Measurements from ENCODE around the gene SET. TPM values are rescaled to one million over a fixed set of nuclear protein-coding genes. Genes with fewer than 3 reads are reported as not detected.

The SET gene
- polyA plus RNA-seq, 1 of the 3 experiments (the other 2 are of a cell fraction) = 64.6 TPM

- Histone ChIP-seq H2AFZ (ENCODE audit: low read depth) (peak overlapping the region; percentile 79), H3K79me2 (ENCODE audit: insufficient read depth) (no peaks in the 10 kb centered on the region), H3F3A (replicated peaks; ENCODE audit: insufficient read depth) (peaks cover 6% of the 10 kb centered on the region), H3K4me2 (peak overlapping the region; percentile 84), H3K9me3 (no peaks in the 10 kb centered on the region), H3K4me1 (ENCODE audit: control insufficient read depth in 1 of 2, insufficient read depth in 2 of 2, low read depth in 1 of 2, low read length in 1 of 2) (peaks cover 0 to 15% of the 10 kb centered on the region in 2 experiments; a peak in 1 of 4 replicates), H3K9me2 (no peaks in the 10 kb centered on the region), H3K36me3 (replicated peaks in 1 of 2; ENCODE audit: control insufficient read depth in 1 of 2, insufficient read depth in 2 of 2, low read length in 1 of 2) (peaks cover 0 to 7% of the 10 kb centered on the region in 2 experiments), H4K20me1 (ENCODE audit: insufficient read depth) (no peaks in the 10 kb centered on the region), H3K9ac (peak overlapping the region; percentile 55), H3K4me3 (ENCODE audit: low read depth in 2 of 2, low read length in 1 of 2) (peak overlapping the region; percentile 70 to 75), H3K27me3 (ENCODE audit: insufficient read depth) (no peaks in the 10 kb centered on the region), H3K27ac (ENCODE audit: low read depth in 2 of 2, low read length in 1 of 2) (peak overlapping the region; percentile 25 to 69; a peak in 3 of 4 replicates)
- ChIA-PET POLR2A (interaction anchor here (1.4 kb wide), 2 partner anchors 17 to 122 kb away, joined by 3 to 4 read pairs; no protein-coding TSS in a partner anchor), CTCF (interaction anchor here (1.1 to 1.9 kb wide), 4 partner anchors 11 to 107 kb away, joined by 3 to 12 read pairs (median 3); partner anchors contain the start of genes PKN3 and SPOUT1)
- no peak for DNase-seq
- TF ChIP-seq MAX (IDR thresholded peaks at IDR 0.05; ENCODE audit: low read depth) = no peak
- no peak for TF ChIP-seq NFIC (IDR thresholded peaks at IDR 0.05; ENCODE audit: borderline replicate concordance)
- TF ChIP-seq FOXJ3 (CRISPR knock-in tag; IDR thresholded peaks at IDR 0.05) = no peak
- no peak for TF ChIP-seq CHD2 (IDR thresholded peaks at IDR 0.05; ENCODE audit: low read length, partially characterized antibody)
- no peak for TF ChIP-seq RCOR1 (IDR thresholded peaks at IDR 0.05; ENCODE audit: low read length)
- 30% methylated on average over 7 of the region's 7 CpGs for WGBS (ENCODE audit: low lambda C conversion rate)
Observed at GRCh38 chr9:128723352-128723865, 34.4 kb downstream of the SET start.

GRCh38 chr9:128723866-128724743 is 35.1 kb downstream of the SET start, which contains the start of gene ZDHHC12:
Gene ZDHHC12 (minus strand): TSS chr9:128724127. CDS start chr9:128724093, 34 bp downstream.
- Histone ChIP-seq H3K79me2 (ENCODE audit: insufficient read depth) (no peaks in the 10 kb centered on the region), H3K4me3 (ENCODE audit: low read depth in 2 of 2, low read length in 1 of 2) (peak within 1 kb of the TSS; percentile 70 to 75), H3K27ac (ENCODE audit: low read depth in 2 of 2, low read length in 1 of 2) (peak within 1 kb of the TSS; percentile 25 to 69; a peak in 3 of 4 replicates), H3K27me3 (ENCODE audit: insufficient read depth) (no peaks in the 10 kb centered on the region), H4K20me1 (ENCODE audit: insufficient read depth) (no peaks in the 10 kb centered on the region), H3F3A (replicated peaks; ENCODE audit: insufficient read depth) (peaks cover 6% of the 10 kb centered on the region), H3K4me2 (peak within 1 kb of the TSS; percentile 84), H3K9me3 (no peaks in the 10 kb centered on the region), H3K36me3 (replicated peaks in 1 of 2; ENCODE audit: control insufficient read depth in 1 of 2, insufficient read depth in 2 of 2, low read length in 1 of 2) (peaks cover 0 to 7% of the 10 kb centered on the region in 2 experiments), H3K9me2 (no peaks in the 10 kb centered on the region), H2AFZ (ENCODE audit: low read depth) (peak within 1 kb of the TSS; percentile 79), H3K4me1 (ENCODE audit: control insufficient read depth in 1 of 2, insufficient read depth in 2 of 2, low read depth in 1 of 2, low read length in 1 of 2) (peaks cover 0 to 22% of the 10 kb centered on the region in 2 experiments; a peak in 1 of 4 replicates), H3K9ac (peak within 1 kb of the TSS; percentile 55)
- peak; percentile 99 for DNase-seq
- POLR2A ChIA-PET = interaction anchor here (0.5 to 1.4 kb wide), 5 partner anchors 17 to 307 kb away, joined by 3 to 6 read pairs (median 4); partner anchors contain the start of gene ENDOG
- CTCF ChIA-PET = interaction anchor here (0.6 to 1.9 kb wide), 10 partner anchors 9 to 128 kb away, joined by 3 to 12 read pairs (median 4); partner anchors contain the start of genes ENDOG, PKN3, SET and SPOUT1
- TF ChIP-seq YY1 (IDR thresholded peaks at IDR 0.05; ENCODE audit: low read depth) = peak; percentile 75
- TF ChIP-seq MAX (IDR thresholded peaks at IDR 0.05; ENCODE audit: low read depth) = peak; percentile 56; the same call in 1 of the 2 replicates
- peak; percentile 86 for TF ChIP-seq RCOR1 (IDR thresholded peaks at IDR 0.05; ENCODE audit: low read length)
- no peak for TF ChIP-seq FOXM1 (IDR thresholded peaks at IDR 0.05; ENCODE audit: low read depth)
- TF ChIP-seq NFIC (IDR thresholded peaks at IDR 0.05; ENCODE audit: borderline replicate concordance) = no peak
- TF ChIP-seq, protein P1, sequence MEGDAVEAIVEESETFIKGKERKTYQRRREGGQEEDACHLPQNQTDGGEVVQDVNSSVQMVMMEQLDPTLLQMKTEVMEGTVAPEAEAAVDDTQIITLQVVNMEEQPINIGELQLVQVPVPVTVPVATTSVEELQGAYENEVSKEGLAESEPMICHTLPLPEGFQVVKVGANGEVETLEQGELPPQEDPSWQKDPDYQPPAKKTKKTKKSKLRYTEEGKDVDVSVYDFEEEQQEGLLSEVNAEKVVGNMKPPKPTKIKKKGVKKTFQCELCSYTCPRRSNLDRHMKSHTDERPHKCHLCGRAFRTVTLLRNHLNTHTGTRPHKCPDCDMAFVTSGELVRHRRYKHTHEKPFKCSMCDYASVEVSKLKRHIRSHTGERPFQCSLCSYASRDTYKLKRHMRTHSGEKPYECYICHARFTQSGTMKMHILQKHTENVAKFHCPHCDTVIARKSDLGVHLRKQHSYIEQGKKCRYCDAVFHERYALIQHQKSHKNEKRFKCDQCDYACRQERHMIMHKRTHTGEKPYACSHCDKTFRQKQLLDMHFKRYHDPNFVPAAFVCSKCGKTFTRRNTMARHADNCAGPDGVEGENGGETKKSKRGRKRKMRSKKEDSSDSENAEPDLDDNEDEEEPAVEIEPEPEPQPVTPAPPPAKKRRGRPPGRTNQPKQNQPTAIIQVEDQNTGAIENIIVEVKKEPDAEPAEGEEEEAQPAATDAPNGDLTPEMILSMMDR (IDR thresholded peaks at IDR 0.05) = no peak
- TF ChIP-seq POLR2AphosphoS5 (IDR thresholded peaks at IDR 0.05; ENCODE audit: low read depth, low read length) = peak; percentile 77
- TF ChIP-seq IRF3 (IDR thresholded peaks at IDR 0.05; ENCODE audit: low read depth, low read length) = 0 out of 2 replicates have a peak, but pooled peaks have one; percentile 28
- peak; percentile 91 for TF ChIP-seq ELF1 (IDR thresholded peaks at IDR 0.05)
- TF ChIP-seq PBX3 (IDR thresholded peaks at IDR 0.05) = no peak
- peak; percentile 51; the same call in 1 of the 2 replicates for TF ChIP-seq GABPA (IDR thresholded peaks at IDR 0.05; ENCODE audit: low read depth)
- TF ChIP-seq FOXJ3 (CRISPR knock-in tag; IDR thresholded peaks at IDR 0.05) = no peak
- TF ChIP-seq CHD2 (IDR thresholded peaks at IDR 0.05; ENCODE audit: low read length, partially characterized antibody) = peak; percentile 6
- no peak for TF ChIP-seq MXI1 (IDR thresholded peaks at IDR 0.05; ENCODE audit: low read depth, low read length)
- 0 out of 2 replicates have a peak, but pooled peaks have one; percentile 28 for TF ChIP-seq SIN3A (IDR thresholded peaks at IDR 0.05; ENCODE audit: borderline replicate concordance, low read depth, low read length)
- no peak for TF ChIP-seq RAD21 (IDR thresholded peaks at IDR 0.05; ENCODE audit: low read length)
- peak; percentile 58; the same call in 1 of the 2 replicates for TF ChIP-seq TAF1 (IDR thresholded peaks at IDR 0.05; ENCODE audit: borderline replicate concordance, low read depth, low read length)
- no peak for TF ChIP-seq TEAD4 (IDR thresholded peaks at IDR 0.05; ENCODE audit: borderline replicate concordance, insufficient read depth)
- TF ChIP-seq NRF1 (IDR thresholded peaks at IDR 0.05; ENCODE audit: low read depth, low read length) = peak; percentile 87
- WGBS (ENCODE audit: low lambda C conversion rate) = 2% methylated on average over 43 of the region's 68 CpGs

Data from SK-N-SH (cell line).